OCI-LY1 (cell line): ENCODE measurements around the gene PLEKHA6.

ENCODE experiments used
- H2AFZ ChIP-seq: fragments of 200-600 bp; sonication (generic), shearing (Covaris generic); 2 replicates; pipeline ENCODE4 v1.6.0; 2014; ENCODE audit warnings: antibody characterized with exemption, mild to moderate bottlenecking, low read length
- H3F3A ChIP-seq: fragments of 200-600 bp; sonication (generic), shearing (Covaris generic); 2 replicates; pipeline ENCODE4 v1.6.0; 2014; ENCODE audit warnings: mild to moderate bottlenecking, antibody characterized with exemption, low read length, moderate library complexity; ENCODE audit not compliant: insufficient read depth
- H3K27ac ChIP-seq: fragments of 200-600 bp; sonication (generic); 2 replicates; pipeline ENCODE4 v1.5.1; 2014; ENCODE audit warnings: low read length, mixed run types, mild to moderate bottlenecking, low read depth; ENCODE audit not compliant: poor library complexity, severe bottlenecking
- H3K27me3 ChIP-seq: fragments of 200-600 bp; sonication (generic); 2 replicates; pipeline ENCODE4 v1.6.0; 2014; ENCODE audit warnings: antibody characterized with exemption, mild to moderate bottlenecking, low read length, moderate library complexity; ENCODE audit not compliant: insufficient read depth
- H3K36me3 ChIP-seq: fragments of 200-600 bp; sonication (generic); 2 replicates; pipeline ENCODE4 v1.6.1; 2014; ENCODE audit warnings: mild to moderate bottlenecking, antibody characterized with exemption, low read length, moderate library complexity, mixed read lengths; ENCODE audit not compliant: insufficient read depth
- H3K4me1 ChIP-seq: fragments of 200-600 bp; sonication (generic); 2 replicates; pipeline ENCODE4 v1.5.1; 2014; ENCODE audit warnings: mild to moderate bottlenecking, low read length, moderate library complexity; ENCODE audit not compliant: insufficient read depth, severe bottlenecking
- H3K4me2 ChIP-seq: fragments of 200-600 bp; sonication (generic), shearing (Covaris generic); 2 replicates; pipeline ENCODE4 v1.6.1; 2014; ENCODE audit warnings: low read length
- H3K4me3 ChIP-seq: fragments of 200-600 bp; sonication (generic); 2 replicates; pipeline ENCODE4 v1.5.1; 2014; ENCODE audit warnings: low read length, low read depth, mild to moderate bottlenecking, mixed read lengths; ENCODE audit not compliant: poor library complexity, severe bottlenecking
- H3K79me2 ChIP-seq: fragments of 200-600 bp; shearing (Covaris generic); 2 replicates; pipeline ENCODE4 v1.6.1; 2016; ENCODE audit warnings: mixed run types, low read length, mixed read lengths; ENCODE audit not compliant: insufficient read depth
- H3K9ac ChIP-seq: fragments of 200-600 bp; sonication (generic), shearing (Covaris generic); 2 replicates; pipeline ENCODE4 v1.6.1; 2014; ENCODE audit warnings: mild to moderate bottlenecking, low read length, mixed read lengths
- H3K9me2 ChIP-seq: fragments of 200-600 bp; sonication (generic), shearing (Covaris generic); 2 replicates; pipeline ENCODE4 v1.6.1; 2014; ENCODE audit warnings: low read depth, mild to moderate bottlenecking, low read length, mixed read lengths
- H3K9me3 ChIP-seq: fragments of 200-600 bp; shearing (Covaris generic); 2 replicates; pipeline ENCODE4 v1.6.1; 2014; ENCODE audit warnings: low read length, mixed read lengths
- H4K20me1 ChIP-seq: fragments of 200-600 bp; sonication (generic), shearing (Covaris generic); 2 replicates; pipeline ENCODE4 v1.6.0; 2016; ENCODE audit warnings: mild to moderate bottlenecking, low read length; ENCODE audit not compliant: insufficient read depth
- EZH2 ChIP-seq: fragments of 200-600 bp; sonication (generic), shearing (Covaris generic); IDR thresholded peaks from 2 replicates; pipeline ENCODE4 v1.8.0; 2017; ENCODE audit warnings: borderline replicate concordance, mixed run types, mild to moderate bottlenecking, antibody characterized with exemption, low read length, moderate library complexity, mixed read lengths
- TF ChIP-seq, protein P1 (sequence below): fragments of 200-600 bp; sonication (generic), shearing (Covaris generic); IDR thresholded peaks from 2 replicates; pipeline ENCODE4 v1.5.1; 2017; ENCODE audit warnings: mild to moderate bottlenecking, antibody characterized with exemption, low read length, moderate library complexity, mixed read lengths

Gene PLEKHA6

DNA sequence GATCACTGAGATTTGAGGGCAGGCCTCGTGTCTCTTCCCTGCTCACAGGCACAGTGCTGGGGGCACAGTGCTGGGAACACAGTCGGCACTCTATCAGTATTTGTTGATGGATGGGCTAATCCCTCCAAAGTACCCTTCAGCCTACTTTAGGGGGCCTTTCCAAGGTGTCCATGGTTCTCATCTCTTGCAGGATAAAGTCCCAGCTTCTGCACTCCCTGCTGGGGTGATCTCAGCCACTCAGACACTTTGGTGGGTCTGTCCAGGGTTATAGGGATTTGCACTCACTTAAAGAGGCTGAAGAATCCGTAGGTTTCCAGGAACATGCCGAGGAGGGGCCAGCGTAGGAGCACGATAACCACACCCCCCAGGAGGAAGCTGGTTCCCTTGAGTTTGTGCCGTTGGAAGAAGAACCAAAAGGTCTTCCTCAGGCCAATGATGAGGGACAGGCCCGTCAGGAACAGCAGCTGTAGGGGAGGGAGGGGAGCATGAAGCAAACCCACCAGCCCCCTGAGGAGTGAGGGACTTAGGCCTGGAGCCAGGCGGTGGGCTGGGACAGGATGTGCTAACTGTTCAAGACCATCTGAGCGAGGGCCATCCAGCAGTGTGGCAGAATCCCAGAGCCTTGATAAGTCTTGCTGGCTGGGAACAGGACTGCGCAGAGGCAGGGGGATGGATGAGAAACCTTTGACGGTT is 158.2 kb downstream of the PLEKHA6 start:
- no peaks in the 10 kb centered on the region for H3K9me2 ChIP-seq
- no peaks in the 10 kb centered on the region for H3K9me3 ChIP-seq
- no peaks in the 10 kb centered on the region for H3K36me3 ChIP-seq
- no peak overlapping the region for H3K4me3 ChIP-seq
- H3K27me3 ChIP-seq, result no peaks in the 10 kb centered on the region; the same call in 1 of the 2 replicates
- H3K4me1 ChIP-seq, result no peaks in the 10 kb centered on the region
- H2AFZ ChIP-seq, result no peak overlapping the region
- no peak overlapping the region for H3K4me2 ChIP-seq
- no peaks in the 10 kb centered on the region for H3K79me2 ChIP-seq
- H3K27ac ChIP-seq, result no peak overlapping the region
- no peaks in the 10 kb centered on the region for H4K20me1 ChIP-seq
- no peak overlapping the region for H3K9ac ChIP-seq
- H3F3A ChIP-seq, result no peaks in the 10 kb centered on the region
- no peak for TF ChIP-seq EZH2
- TF ChIP-seq, protein P1, sequence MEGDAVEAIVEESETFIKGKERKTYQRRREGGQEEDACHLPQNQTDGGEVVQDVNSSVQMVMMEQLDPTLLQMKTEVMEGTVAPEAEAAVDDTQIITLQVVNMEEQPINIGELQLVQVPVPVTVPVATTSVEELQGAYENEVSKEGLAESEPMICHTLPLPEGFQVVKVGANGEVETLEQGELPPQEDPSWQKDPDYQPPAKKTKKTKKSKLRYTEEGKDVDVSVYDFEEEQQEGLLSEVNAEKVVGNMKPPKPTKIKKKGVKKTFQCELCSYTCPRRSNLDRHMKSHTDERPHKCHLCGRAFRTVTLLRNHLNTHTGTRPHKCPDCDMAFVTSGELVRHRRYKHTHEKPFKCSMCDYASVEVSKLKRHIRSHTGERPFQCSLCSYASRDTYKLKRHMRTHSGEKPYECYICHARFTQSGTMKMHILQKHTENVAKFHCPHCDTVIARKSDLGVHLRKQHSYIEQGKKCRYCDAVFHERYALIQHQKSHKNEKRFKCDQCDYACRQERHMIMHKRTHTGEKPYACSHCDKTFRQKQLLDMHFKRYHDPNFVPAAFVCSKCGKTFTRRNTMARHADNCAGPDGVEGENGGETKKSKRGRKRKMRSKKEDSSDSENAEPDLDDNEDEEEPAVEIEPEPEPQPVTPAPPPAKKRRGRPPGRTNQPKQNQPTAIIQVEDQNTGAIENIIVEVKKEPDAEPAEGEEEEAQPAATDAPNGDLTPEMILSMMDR, result no peak

DNA sequence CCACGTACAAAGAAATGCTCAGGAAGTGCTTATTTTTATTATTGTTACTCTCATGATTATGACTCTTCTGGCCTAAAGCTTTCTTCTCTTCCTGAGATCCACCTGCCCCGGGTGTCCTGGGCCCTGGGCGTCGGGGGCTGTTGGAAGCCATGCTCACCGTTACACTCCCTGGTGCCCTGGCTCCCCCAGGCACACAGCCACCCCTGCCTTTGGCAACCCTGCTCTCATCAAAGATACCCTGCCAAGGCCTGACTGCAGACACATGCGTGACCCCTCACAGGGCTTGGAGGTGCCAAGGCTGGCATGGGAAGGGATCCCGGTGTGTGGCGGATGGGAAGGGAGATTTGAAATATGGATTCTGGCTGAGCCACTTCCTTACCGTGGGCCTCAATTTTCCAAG is 160.2 kb downstream of the PLEKHA6 start:
- H3K9me3 ChIP-seq, result no peaks in the 10 kb centered on the region
- no peaks in the 10 kb centered on the region for H3K79me2 ChIP-seq
- H3K27ac ChIP-seq, result no peak overlapping the region
- no peak overlapping the region for H3K4me3 ChIP-seq
- H2AFZ ChIP-seq, result no peak overlapping the region
- no peaks in the 10 kb centered on the region for H4K20me1 ChIP-seq
- no peak overlapping the region for H3K4me2 ChIP-seq
- no peaks in the 10 kb centered on the region for H3K4me1 ChIP-seq
- no peaks in the 10 kb centered on the region; the same call in 1 of the 2 replicates for H3K27me3 ChIP-seq
- H3K36me3 ChIP-seq, result no peaks in the 10 kb centered on the region
- TF ChIP-seq EZH2, result no peak
- TF ChIP-seq, protein P1, result no peak
- H3K9ac ChIP-seq, result no peak overlapping the region
- H3K9me2 ChIP-seq, result no peaks in the 10 kb centered on the region
- H3F3A ChIP-seq, result no peaks in the 10 kb centered on the region

DNA sequence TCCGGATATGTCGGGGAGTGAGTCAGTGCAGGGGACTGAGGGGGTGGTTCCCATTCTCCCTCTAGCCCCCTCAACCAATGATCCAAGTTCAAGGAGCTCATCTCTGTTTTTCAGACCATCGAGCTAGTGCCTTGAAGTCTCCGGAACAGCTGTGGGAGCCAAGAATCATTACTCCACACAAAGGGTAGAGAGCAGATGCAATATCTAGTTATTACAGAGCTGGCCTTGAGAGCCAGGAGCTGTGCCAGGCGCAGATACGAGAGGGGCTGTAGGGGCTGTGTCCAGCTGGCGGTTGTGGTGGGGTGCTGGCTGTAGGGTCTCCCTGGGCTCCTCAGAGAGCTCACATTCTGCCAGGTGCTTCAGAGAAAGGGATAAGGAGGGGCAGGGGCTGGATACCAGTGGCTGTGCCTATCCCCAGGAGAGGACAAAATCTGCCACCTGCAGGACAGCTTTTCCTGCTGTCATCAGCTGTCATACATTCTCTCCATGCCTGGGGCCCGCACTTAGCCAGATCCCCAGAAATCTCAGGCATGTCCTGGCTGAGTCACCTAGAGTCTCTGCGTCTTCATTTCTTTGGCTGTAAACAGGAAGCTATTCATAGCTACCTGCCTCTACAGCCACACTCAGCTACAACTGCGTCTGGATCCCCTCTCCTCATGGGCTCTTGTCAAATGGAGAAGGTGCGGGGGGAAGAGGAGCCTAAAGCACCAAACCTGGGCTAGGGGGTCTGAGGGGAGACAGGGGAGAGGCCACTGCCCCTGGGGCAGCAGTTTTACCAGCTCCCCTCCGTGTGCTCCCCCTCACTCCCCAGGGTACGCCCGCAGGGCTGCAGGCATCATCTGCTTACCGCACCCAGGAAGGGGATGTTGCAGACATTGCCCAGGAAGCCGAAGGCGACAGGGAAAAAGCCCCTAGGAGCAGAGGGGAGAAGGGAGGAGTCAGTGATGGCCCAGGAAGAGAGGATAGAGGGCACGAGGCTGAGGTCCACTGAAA is 161.1 kb downstream of the PLEKHA6 start:
- H3K27ac ChIP-seq, result no peak overlapping the region
- no peak overlapping the region for H3K4me3 ChIP-seq
- H3K9ac ChIP-seq, result no peak overlapping the region
- no peaks in the 10 kb centered on the region for H3K79me2 ChIP-seq
- no peaks in the 10 kb centered on the region for H3K36me3 ChIP-seq
- no peaks in the 10 kb centered on the region for H3F3A ChIP-seq
- no peak overlapping the region for H3K4me2 ChIP-seq
- TF ChIP-seq, protein P1, result no peak
- no peak for TF ChIP-seq EZH2
- H3K9me3 ChIP-seq, result no peaks in the 10 kb centered on the region
- H2AFZ ChIP-seq, result no peak overlapping the region
- H3K4me1 ChIP-seq, result no peaks in the 10 kb centered on the region
- no peaks in the 10 kb centered on the region; the same call in 1 of the 2 replicates for H3K27me3 ChIP-seq
- H3K9me2 ChIP-seq, result no peaks in the 10 kb centered on the region
- H4K20me1 ChIP-seq, result no peaks in the 10 kb centered on the region
